Jurkat, Clone E6-1 (cell line): ENCODE measurements around the gene EEA1.
A peak's percentile ranks its signal among the peaks of the same experiment; 100 is the strongest.
"Not testable (repeated sequence)": the region's sequence is repeated elsewhere in the genome, so short reads cannot be mapped to it uniquely, and the experiment has no call there.

Source experiments
- DNase-seq: peaks from one replicate; pipeline ENCODE4 v3.0.0-alpha.2; 2011; ENCODE audit warnings: low read depth, low spot score
- H3K4me3 ChIP-seq: 2 replicates; pipeline ENCODE4 v1.5.1; 2011; ENCODE audit warnings: mild to moderate bottlenecking, low read length, control low read depth, moderate library complexity

EEA1 gene

GRCh38 chr12:92769124-92769901, 159.8 kb downstream of the EEA1 start:
- peak; percentile 79 for DNase-seq
- no peak overlapping the region; the same call in 1 of the 2 replicates for H3K4me3 ChIP-seq

GRCh38 chr12:92765871-92766270, 163.2 kb downstream of the EEA1 start:
- no peak for DNase-seq
- no peak overlapping the region for H3K4me3 ChIP-seq

GRCh38 chr12:92764831-92765230, 164.3 kb downstream of the EEA1 start:
- H3K4me3 ChIP-seq: no peak overlapping the region
- DNase-seq: no peak

DNA sequence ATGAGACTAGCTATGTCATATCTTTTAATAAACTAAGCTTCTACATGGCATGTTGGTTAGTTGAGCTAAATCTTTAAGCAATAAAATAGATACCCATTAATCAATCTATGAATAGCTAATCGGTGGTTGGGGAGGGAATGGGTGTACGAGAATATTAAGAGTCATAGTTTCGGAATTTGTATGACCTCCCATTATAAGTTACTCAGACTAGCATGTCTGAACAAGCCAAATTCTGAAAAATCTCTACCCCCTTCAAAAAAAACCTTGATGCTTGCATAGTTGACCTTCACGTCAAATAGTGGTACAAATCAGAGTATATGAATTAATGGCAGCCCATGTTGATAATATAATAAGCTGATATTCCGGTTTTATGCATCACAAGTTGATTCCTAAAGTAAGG, 166.3 kb downstream of the EEA1 start:
- H3K4me3 ChIP-seq: no peak overlapping the region
- DNase-seq: no peak

DNA sequence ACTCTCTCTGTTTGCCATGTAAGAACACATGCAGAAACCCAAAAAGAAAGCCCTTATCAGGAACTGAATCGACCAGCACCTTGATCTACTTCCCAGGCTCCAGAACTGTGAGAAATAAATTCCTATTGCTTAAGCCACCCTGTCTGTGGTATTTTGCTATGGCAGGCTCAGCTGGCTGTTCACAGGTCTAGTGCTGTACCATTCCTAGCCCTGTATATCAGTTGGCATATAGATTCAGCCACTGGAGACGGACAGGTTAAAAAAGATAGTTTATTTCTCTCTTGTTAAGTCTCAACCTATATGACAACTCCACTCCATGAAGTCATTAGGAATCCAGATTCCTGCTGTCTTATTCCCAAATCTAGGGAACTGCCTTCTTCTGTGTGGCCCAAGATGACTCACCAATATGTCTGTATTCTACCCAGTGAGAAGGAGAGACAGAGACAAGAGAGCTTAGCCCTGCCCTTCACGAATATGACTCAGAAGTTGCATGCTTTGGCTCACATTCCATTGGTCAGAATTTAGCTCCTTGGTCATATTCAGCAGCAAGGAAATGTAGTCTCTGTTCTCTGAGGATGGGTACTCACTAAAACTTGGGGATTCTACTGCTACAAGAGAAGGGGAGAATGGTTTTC, 169.3 kb downstream of the EEA1 start:
- no peak overlapping the region for H3K4me3 ChIP-seq
- DNase-seq: no peak

GRCh38 chr12:92757597-92758121, 171.4 kb downstream of the EEA1 start:
- no peak overlapping the region for H3K4me3 ChIP-seq
- DNase-seq: peak; percentile 33

DNA sequence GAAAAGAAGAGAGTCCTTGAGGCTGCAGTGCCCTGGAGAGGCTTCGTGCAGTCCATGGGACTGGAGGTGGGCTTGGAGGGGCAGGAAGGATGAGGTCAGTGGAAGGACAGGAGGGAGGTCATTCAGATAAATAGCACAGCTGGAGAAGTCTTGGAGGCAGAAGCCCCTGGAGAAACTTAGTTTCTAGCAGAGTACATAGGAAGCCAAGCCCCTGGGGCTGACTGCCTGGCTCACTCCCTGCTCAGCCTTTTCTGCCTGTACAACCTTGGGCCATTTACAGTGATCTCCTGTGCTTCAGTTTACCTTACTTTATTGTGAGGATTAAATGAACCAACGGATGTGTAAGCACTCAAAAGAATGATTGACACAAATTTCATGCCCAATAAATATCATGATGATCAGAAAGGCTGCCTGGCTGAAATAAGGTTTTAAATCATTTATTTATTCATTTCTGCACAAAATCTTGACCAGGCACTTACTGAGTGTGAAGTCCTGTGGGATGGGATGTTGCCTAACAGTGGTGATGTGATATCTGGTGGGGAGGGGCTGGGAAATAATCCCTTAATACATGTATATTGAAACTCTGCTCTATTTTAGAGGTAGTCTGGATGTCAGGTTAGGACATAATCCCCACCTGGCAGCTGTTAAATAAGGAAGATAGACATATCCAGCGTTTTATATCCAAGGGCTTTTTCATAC, 172.0 kb downstream of the EEA1 start:
- H3K4me3 ChIP-seq: no peak overlapping the region
- DNase-seq: no peak

DNA sequence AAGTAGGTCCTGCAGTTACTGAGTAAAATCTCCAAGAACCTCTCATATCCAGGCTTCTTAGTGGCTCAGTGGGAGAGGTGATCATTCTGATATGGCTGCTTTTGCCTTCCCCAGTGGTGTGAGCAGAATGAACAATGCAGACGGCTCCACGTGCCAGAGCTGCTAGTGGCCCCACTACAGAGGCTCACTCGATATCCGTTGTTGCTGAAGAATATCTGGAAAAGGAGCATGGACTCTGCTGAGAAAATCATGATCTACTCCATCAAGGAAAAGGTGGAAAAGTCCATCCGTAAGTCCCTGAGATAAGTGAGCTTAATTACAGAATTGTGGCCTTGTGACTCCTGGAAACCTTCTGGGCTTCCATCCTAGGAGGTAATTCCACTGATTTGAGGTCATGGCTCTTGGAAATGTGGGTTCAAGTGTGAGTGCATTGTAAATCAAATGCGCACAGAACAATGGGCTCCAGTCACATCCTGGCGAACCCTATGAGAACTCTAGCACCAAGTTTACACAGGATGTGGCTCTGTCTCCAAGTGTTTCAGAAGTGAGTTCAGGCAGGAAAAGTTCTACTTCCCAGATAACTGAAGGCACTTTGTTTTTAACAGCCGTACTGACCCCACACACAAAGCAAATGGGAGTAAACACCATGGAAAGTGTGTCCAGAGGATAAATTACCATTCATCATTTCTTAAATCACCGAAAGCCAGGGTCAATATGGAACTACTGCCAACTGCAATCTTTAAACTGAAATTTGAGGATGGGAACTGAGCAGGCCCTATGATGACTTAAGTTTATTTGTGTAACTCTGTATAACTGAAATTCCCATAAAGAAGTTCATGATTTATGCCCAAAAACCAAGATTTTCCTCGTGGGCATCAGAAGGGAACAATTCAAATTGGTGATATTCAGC, 174.9 kb downstream of the EEA1 start:
- no peak for DNase-seq
- H3K4me3 ChIP-seq: no peak overlapping the region

DNA sequence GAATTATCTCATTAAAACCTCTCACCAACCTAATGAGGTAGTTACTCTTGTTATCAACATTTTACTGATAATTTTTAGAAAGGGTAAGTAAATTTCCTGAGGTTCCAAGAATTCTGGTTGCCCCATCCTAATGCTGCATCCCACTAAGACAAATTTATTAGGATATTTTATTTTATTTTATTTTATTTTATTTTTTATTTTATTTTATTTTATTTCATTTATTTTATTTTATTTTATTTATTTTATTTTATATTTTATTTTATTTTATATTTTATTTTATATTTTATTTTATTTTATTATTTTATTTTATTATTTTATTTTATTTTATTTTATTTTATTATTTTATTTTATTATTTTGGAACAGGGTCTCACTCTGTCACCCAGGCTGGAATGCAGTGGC, 179.4 kb downstream of the EEA1 start:
- not testable (repeated sequence) for H3K4me3 ChIP-seq, DNase-seq

DNA sequence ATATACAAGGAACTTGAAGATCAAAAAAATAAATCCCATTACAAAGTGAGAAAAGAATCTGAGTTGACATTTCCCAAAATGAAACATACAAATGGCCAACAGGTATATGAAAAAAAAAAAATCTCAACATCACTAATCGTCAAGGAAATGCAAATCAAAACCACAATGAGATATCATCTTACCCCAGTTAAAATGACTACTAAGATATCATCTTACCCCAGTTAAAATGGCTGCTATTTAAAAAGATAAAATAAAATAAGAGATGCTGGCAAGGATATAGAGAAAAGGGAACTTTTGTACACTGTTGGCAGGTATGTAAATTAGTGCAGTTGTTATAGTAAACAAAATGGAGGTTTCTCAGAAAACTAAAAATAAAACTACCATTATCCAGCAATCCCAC, 181.9 kb downstream of the EEA1 start:
- DNase-seq: no peak
- H3K4me3 ChIP-seq: no peak overlapping the region

GRCh38 chr12:92745856-92746550, 183.1 kb downstream of the EEA1 start:
- no peak overlapping the region for H3K4me3 ChIP-seq

DNA sequence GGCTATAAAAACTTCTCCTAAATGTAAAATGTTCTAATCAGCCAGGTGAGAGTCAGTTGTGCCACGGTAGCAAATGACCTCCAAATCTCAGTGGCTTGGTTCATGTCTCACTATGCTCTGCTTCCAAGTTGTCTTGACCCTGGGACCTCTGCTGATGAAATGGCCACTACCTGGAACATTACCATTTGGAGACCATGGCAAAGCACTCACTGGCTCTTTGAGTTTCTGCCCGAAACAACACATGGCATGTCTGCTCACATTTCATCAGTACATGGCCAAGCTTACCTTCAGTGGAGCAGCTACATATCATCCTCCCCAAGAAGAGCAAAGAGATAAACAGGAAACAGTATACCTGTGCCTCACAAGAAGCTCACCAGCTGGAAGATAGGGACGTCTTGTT, 186.1 kb downstream of the EEA1 start:
- H3K4me3 ChIP-seq: no peak overlapping the region
- no peak for DNase-seq

More at GRCh38 chr12:92745856-92746550, 183.1 kb downstream of the EEA1 start:
- DNase-seq: no peak

- no peak for DNase-seq
- H3K4me3 ChIP-seq: no peak overlapping the region
Measured at GRCh38 chr12:92740411-92740810, 188.7 kb downstream of the EEA1 start.

- no peak overlapping the region for H3K4me3 ChIP-seq
- DNase-seq: no peak
Measured at GRCh38 chr12:92739113-92739512, 190.0 kb downstream of the EEA1 start.

DNA sequence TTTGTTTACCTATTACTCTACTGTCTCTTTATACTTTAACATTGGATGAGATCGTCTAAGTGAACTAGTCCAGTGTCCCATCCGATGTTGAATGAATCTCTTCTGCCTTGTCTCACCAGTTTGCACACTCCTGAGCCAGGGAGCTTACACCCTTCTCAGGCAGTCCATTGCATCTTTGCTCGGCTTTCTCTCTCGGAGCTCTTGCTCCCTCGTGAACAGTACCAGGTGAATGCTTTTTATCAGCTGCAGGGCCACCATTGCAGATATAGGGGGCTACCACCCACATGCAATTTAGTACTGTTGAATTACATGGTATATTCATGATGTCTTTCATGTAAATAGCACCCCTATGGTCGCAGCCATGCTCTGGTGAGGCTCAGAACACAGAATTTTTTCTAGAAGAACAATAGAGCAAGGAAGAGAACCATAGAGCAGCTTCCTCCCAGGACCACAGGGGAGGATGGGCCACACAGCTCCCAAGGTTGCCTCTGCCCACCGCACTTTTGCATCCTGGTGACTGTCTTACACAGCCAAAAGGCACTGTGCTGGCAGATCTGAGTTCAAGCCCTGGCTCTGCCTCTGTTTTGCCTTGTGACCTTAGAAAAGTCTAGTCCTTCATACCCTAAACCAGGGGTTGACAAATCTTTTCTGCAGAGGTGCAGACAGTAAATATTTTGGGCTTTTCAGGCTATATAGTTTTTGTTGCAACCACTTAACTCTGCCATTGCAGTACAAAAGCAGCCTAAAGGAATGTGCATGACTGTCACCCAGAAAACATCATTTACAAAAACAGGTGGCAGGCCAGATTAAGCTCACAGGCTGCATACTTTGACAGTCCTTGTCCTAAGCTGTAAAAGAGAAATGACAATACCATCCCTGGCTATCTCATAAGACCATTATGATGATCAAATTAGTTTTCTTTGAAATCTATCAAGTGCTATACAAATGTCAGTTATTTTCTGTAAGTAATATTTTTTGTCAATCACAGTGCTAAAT, 190.9 kb downstream of the EEA1 start:
- no peak for DNase-seq
- no peak overlapping the region for H3K4me3 ChIP-seq

- no peak for DNase-seq
Measured at GRCh38 chr12:92736605-92737004, 192.5 kb downstream of the EEA1 start.

GRCh38 chr12:92735131-92735721, 193.9 kb downstream of the EEA1 start:
- no peak for DNase-seq
- no peak overlapping the region for H3K4me3 ChIP-seq

More at GRCh38 chr12:92736605-92737004, 192.5 kb downstream of the EEA1 start:
- no peak overlapping the region for H3K4me3 ChIP-seq
